WTC11 (cell line): ENCODE data around the gene INMT.

Source experiments
- CBFB ChIP-seq: sonication (generic); formaldehyde crosslinking; IDR thresholded peaks from 2 replicates; pipeline ENCODE4 v1.8.1; 2022; ENCODE audit warnings: mild to moderate bottlenecking, low read depth, missing genetic modification reagents
- IRF2 ChIP-seq: sonication (generic); formaldehyde crosslinking; IDR thresholded peaks from 2 replicates; pipeline ENCODE4 v1.8.0; 2022; ENCODE audit warnings: low read depth, missing genetic modification reagents, borderline replicate concordance
- KAT7 ChIP-seq: sonication (generic); formaldehyde crosslinking; IDR thresholded peaks from 2 replicates; pipeline ENCODE4 v1.8.1; 2023; ENCODE audit warnings: missing genetic modification reagents, mild to moderate bottlenecking, borderline replicate concordance
- NR2C2 ChIP-seq: sonication (generic); formaldehyde crosslinking; IDR thresholded peaks from 2 replicates; pipeline ENCODE4 v1.8.0; 2022; ENCODE audit warnings: mild to moderate bottlenecking, missing genetic modification reagents
- ZNF138 ChIP-seq: sonication (generic); formaldehyde crosslinking; conservative IDR thresholded peaks from 2 replicates; pipeline ENCODE4 v1.8.1; 2022; ENCODE audit warnings: mild to moderate bottlenecking, moderate library complexity, missing genetic modification reagents
- ZNF671 ChIP-seq: fragments of 250-450 bp; sonication (Bioruptor Pico); IDR thresholded peaks from 2 replicates; pipeline ENCODE4 v1.8.0; 2021; ENCODE audit warnings: mild to moderate bottlenecking
- TF ChIP-seq, protein P1 (sequence below): fragments of 200-600 bp; IDR thresholded peaks from 2 replicates; pipeline ENCODE4 v1.8.0; 2022; ENCODE audit warnings: antibody characterized with exemption
- TF ChIP-seq, protein P2 (sequence below): sonication (generic); formaldehyde crosslinking; IDR thresholded peaks from 2 replicates; pipeline ENCODE4 v1.8.1; 2022; ENCODE audit warnings: low read depth, missing genetic modification reagents, borderline replicate concordance

- TF ChIP-seq, protein P1, sequence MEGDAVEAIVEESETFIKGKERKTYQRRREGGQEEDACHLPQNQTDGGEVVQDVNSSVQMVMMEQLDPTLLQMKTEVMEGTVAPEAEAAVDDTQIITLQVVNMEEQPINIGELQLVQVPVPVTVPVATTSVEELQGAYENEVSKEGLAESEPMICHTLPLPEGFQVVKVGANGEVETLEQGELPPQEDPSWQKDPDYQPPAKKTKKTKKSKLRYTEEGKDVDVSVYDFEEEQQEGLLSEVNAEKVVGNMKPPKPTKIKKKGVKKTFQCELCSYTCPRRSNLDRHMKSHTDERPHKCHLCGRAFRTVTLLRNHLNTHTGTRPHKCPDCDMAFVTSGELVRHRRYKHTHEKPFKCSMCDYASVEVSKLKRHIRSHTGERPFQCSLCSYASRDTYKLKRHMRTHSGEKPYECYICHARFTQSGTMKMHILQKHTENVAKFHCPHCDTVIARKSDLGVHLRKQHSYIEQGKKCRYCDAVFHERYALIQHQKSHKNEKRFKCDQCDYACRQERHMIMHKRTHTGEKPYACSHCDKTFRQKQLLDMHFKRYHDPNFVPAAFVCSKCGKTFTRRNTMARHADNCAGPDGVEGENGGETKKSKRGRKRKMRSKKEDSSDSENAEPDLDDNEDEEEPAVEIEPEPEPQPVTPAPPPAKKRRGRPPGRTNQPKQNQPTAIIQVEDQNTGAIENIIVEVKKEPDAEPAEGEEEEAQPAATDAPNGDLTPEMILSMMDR = no peak
- no peak for TF ChIP-seq NR2C2
- no peak for TF ChIP-seq ZNF138
- TF ChIP-seq IRF2 (CRISPR knock-in tag) = no peak
- no peak for TF ChIP-seq CBFB (CRISPR knock-in tag)
- TF ChIP-seq ZNF671 (CRISPR knock-in tag) = no peak
- TF ChIP-seq, protein P2, sequence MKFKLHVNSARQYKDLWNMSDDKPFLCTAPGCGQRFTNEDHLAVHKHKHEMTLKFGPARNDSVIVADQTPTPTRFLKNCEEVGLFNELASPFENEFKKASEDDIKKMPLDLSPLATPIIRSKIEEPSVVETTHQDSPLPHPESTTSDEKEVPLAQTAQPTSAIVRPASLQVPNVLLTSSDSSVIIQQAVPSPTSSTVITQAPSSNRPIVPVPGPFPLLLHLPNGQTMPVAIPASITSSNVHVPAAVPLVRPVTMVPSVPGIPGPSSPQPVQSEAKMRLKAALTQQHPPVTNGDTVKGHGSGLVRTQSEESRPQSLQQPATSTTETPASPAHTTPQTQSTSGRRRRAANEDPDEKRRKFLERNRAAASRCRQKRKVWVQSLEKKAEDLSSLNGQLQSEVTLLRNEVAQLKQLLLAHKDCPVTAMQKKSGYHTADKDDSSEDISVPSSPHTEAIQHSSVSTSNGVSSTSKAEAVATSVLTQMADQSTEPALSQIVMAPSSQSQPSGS (CRISPR knock-in tag) = no peak
- TF ChIP-seq KAT7 (CRISPR knock-in tag) = no peak
Measured at GRCh38 chr7:30799206-30799975, 47.5 kb downstream of the INMT start.
